HCT116 (cell line): ENCODE data around the gene ISCA2. TPM values are rescaled to one million over a fixed set of nuclear protein-coding genes. Genes with fewer than 3 reads are reported as not detected.

Experiments used
- ATAC-seq: fragments of 200-7000 bp; cut with Tn5 transposase; 2 replicates; pipeline ENCODE4 v1.9.1; 2020; ENCODE audit warnings: mild to moderate bottlenecking, moderate library complexity
- BruUV-seq: library from RNA; stranded (reverse); fragments of 400-500 nt; replicated peaks from 2 replicates; lab custom pipeline; 2021; lab: Mats Ljungman, UMichigan
- CTCF ChIA-PET: fragments of 300-600 bp; sonication (Branson Sonifier 250); formaldehyde crosslinking; loops from one replicate; lab custom pipeline; 2021; ENCODE audit warnings: antibody characterized with exemption; lab: Charles Lee
- POLR2A ChIA-PET: fragments of 300-600, 350-600 bp; sonication (Branson Sonifier 250); formaldehyde crosslinking; loops from one replicate; lab custom pipeline; 2021; ENCODE audit warnings: antibody characterized with exemption; lab: Charles Lee
- RAD21 ChIA-PET, 2 experiments: fragments of 300-600 bp; sonication (Branson Sonifier 250); formaldehyde crosslinking; loops; one replicate each; lab custom pipeline; 2023; ENCODE audit warnings: low total read pairs in 2 of 2; ENCODE audit not compliant: uncharacterized antibody in 2 of 2, unreplicated experiment in 2 of 2, low non-redundant PET in 1 of 2; lab: Charles Lee
- DNase-seq: peaks from one replicate; pipeline ENCODE4 v3.0.0-alpha.2; 2010; ENCODE audit warnings: low read depth, low spot score
- H2AFZ ChIP-seq: fragments of 200-600 bp; shearing (Covaris generic), sonication (generic); 2 replicates; pipeline ENCODE4 v1.6.1; 2017; ENCODE audit warnings: low read depth, mixed run types, mixed read lengths, antibody characterized with exemption, low read length; ENCODE audit not compliant: poor library complexity, severe bottlenecking
- H3K27ac ChIP-seq: 2 replicates; pipeline ENCODE4 v1.5.1; 2012; ENCODE audit warnings: low read depth, low read length
- H3K27me3 ChIP-seq: fragments of 200-600 bp; sonication (generic); 2 replicates; pipeline ENCODE4 v1.6.1; 2016; ENCODE audit warnings: mixed run types, low read length, mixed read lengths; ENCODE audit not compliant: insufficient read depth
- H3K36me3 ChIP-seq, 2 experiments: fragments of 200-500 bp in 1 of 2; fragments of 200-600 bp in 1 of 2; sonication (Bioruptor generic) in 1 of 2; sonication (generic) in 1 of 2; 2 replicates each; pipeline versions ENCODE4 v1.5.1 to v1.6.1; 2014 to 2016; ENCODE audit warnings: low read length in 2 of 2, inconsistent platforms in 1 of 2, mixed read lengths in 1 of 2, mixed run types in 1 of 2; ENCODE audit not compliant: insufficient read depth in 2 of 2, control insufficient read depth in 1 of 2
- H3K4me1 ChIP-seq, 2 experiments: fragments of 200-600 bp in 1 of 2; sonication (generic) in 1 of 2; 2 replicates each; pipeline versions ENCODE4 v1.5.1 to v1.6.1; 2012 to 2017; ENCODE audit warnings: low read length in 2 of 2, inconsistent platforms in 1 of 2, mild to moderate bottlenecking in 1 of 2, mixed read lengths in 1 of 2, mixed run types in 1 of 2, moderate library complexity in 1 of 2; ENCODE audit not compliant: insufficient read depth in 2 of 2, control insufficient read depth in 1 of 2
- H3K4me2 ChIP-seq: fragments of 200-600 bp; sonication (generic); 2 replicates; pipeline ENCODE4 v1.6.1; 2017; ENCODE audit warnings: mixed run types, low read length, mixed read lengths
- H3K4me3 ChIP-seq, 2 experiments: fragments of 200-600 bp in 1 of 2; sonication (generic) in 1 of 2; replicated peaks in 1 of 2; 2 replicates each; pipeline ENCODE4 v1.5.1; 2011 to 2016; ENCODE audit warnings: low read length in 2 of 2, control low read depth in 1 of 2, low read depth in 1 of 2, mild to moderate bottlenecking in 1 of 2, mixed read lengths in 1 of 2, mixed run types in 1 of 2
- H3K79me2 ChIP-seq: fragments of 200-600 bp; sonication (generic); 2 replicates; pipeline ENCODE4 v1.6.1; 2017; ENCODE audit warnings: mild to moderate bottlenecking, mixed run types, low read length, moderate library complexity, mixed read lengths; ENCODE audit not compliant: insufficient read depth
- H3K9ac ChIP-seq: fragments of 200-600 bp; sonication (generic); 2 replicates; pipeline ENCODE4 v1.6.1; 2016; ENCODE audit warnings: low read length, mixed read lengths
- H3K9me2 ChIP-seq: fragments of 200-600 bp; sonication (generic), shearing (Covaris generic); 2 replicates; pipeline ENCODE4 v1.6.1; 2017; ENCODE audit warnings: mixed run types, mild to moderate bottlenecking, moderate library complexity; ENCODE audit not compliant: insufficient read depth
- H3K9me3 ChIP-seq, 2 experiments: fragments of 200-500 bp in 1 of 2; fragments of 200-600 bp in 1 of 2; sonication (Bioruptor generic) in 1 of 2; sonication (generic) in 1 of 2; 2 replicates each; pipeline ENCODE4 v1.6.1; 2014 to 2017; ENCODE audit warnings: low read length in 2 of 2, mixed read lengths in 2 of 2, inconsistent platforms in 1 of 2, low read depth in 1 of 2, mild to moderate bottlenecking in 1 of 2, mixed run types in 1 of 2, moderate library complexity in 1 of 2; ENCODE audit not compliant: control insufficient read depth in 1 of 2, insufficient read depth in 1 of 2
- H4K20me1 ChIP-seq: fragments of 200-600 bp; sonication (generic), shearing (Covaris generic); 2 replicates; pipeline ENCODE4 v1.6.1; 2017; ENCODE audit warnings: mixed run types, mild to moderate bottlenecking, moderate library complexity; ENCODE audit not compliant: insufficient read depth
- ATF3 ChIP-seq: IDR thresholded peaks from 2 replicates; pipeline ENCODE4 v1.6.1; 2012
- CTCF ChIP-seq, 3 experiments: fragments of 200-600 bp in 1 of 3; sonication (generic) in 1 of 3; IDR thresholded peaks in 2 of 3; conservative IDR thresholded peaks in 1 of 3; 2 replicates each; pipeline ENCODE4 v1.5.1; 2012 to 2017; ENCODE audit warnings: low read depth in 2 of 3, low read length in 2 of 3, antibody characterized with exemption in 1 of 3, borderline replicate concordance in 1 of 3, control low read depth in 1 of 3, mild to moderate bottlenecking in 1 of 3, mixed read lengths in 1 of 3, mixed run types in 1 of 3, moderate library complexity in 1 of 3; ENCODE audit not compliant: insufficient read depth in 1 of 3
- EGR1 ChIP-seq: IDR thresholded peaks from 2 replicates; pipeline ENCODE4 v1.6.1; 2012; ENCODE audit warnings: low read depth
- ELF1 ChIP-seq: IDR thresholded peaks from 2 replicates; pipeline ENCODE4 v1.6.1; 2012; ENCODE audit warnings: low read depth, borderline replicate concordance
- EZH2phosphoT487 ChIP-seq: fragments of 200-600 bp; IDR thresholded peaks from 2 replicates; pipeline ENCODE4 v1.6.1; 2018; ENCODE audit warnings: antibody characterized with exemption, borderline replicate concordance
- FOSL1 ChIP-seq: IDR thresholded peaks from 2 replicates; pipeline ENCODE4 v1.6.1; 2012; ENCODE audit warnings: low read depth
- POLR2A ChIP-seq: IDR thresholded peaks from 2 replicates; pipeline ENCODE4 v1.7.0; 2011; ENCODE audit warnings: borderline replicate concordance; ENCODE audit not compliant: insufficient read depth, insufficient read length; ENCODE audit errors: extremely low read depth
- POLR2AphosphoS5 ChIP-seq: IDR thresholded peaks from 2 replicates; pipeline ENCODE4 v1.6.1; 2011; ENCODE audit warnings: mild to moderate bottlenecking, low read depth, low read length, moderate library complexity
- RAD21 ChIP-seq: IDR thresholded peaks from 2 replicates; pipeline ENCODE4 v1.6.1; 2012; ENCODE audit warnings: low read depth, mild to moderate bottlenecking
- REST ChIP-seq: IDR thresholded peaks from 2 replicates; pipeline ENCODE4 v1.6.1; 2012; ENCODE audit warnings: low read depth
- intact Hi-C: fragments of 100-400 bp; cut with micrococcal nuclease; formaldehyde crosslinking; loops from 2 replicates; pipeline ENCODE4 v1.10.0; 2022
- total RNA-seq: library from RNA; stranded (reverse); gene quantifications from one replicate; pipeline ENCODE4 v1.2.1, GENCODE V29; 2021; ENCODE audit not compliant: unreplicated experiment

The ISCA2 gene
- total RNA-seq, 1 experiment from 2014 or later = 27.5 TPM

GRCh38 chr14:74457565-74457895 is 36.0 kb upstream of the ISCA2 start:
- H3K9ac ChIP-seq = no peak overlapping the region
- no peaks in the 10 kb centered on the region for H4K20me1 ChIP-seq
- no peak overlapping the region for H3K4me3 ChIP-seq
- ATAC-seq = no peak
- ChIA-PET POLR2A (no interaction called here), RAD21 (no interaction called here), CTCF (no interaction called here)
- no peak overlapping the region for H3K4me2 ChIP-seq
- H3K9me2 ChIP-seq = no peaks in the 10 kb centered on the region
- intact Hi-C loops = no loop called here
- H3K4me1 ChIP-seq = 0 out of 4 replicates have a peak, but pooled peaks cover 0 to 3% of the 10 kb centered on the region in 2 experiments
- TF ChIP-seq RAD21 (no peak), POLR2A (no peak), ELF1 (no peak), ATF3 (no peak), FOSL1 (no peak)
- no peaks in the 10 kb centered on the region for H3K27me3 ChIP-seq
- no peak for DNase-seq
- no peaks in the 10 kb centered on the region for H3K36me3 ChIP-seq
- BruUV-seq = no TSS peak
- no peaks in the 10 kb centered on the region for H3K9me3 ChIP-seq
- no peaks in the 10 kb centered on the region for H3K79me2 ChIP-seq
- no peak overlapping the region for H3K27ac ChIP-seq
- no peak overlapping the region for H2AFZ ChIP-seq

- no peaks in the 10 kb centered on the region for H4K20me1 ChIP-seq
- H3K27me3 ChIP-seq = 0 out of 2 replicates have a peak, but pooled peaks cover 3% of the 10 kb centered on the region
- H3K36me3 ChIP-seq = no peaks in the 10 kb centered on the region
- no peaks in the 10 kb centered on the region for H3K9me2 ChIP-seq
- 0 out of 4 replicates have a peak, but pooled peaks cover 0 to 3% of the 10 kb centered on the region in 2 experiments for H3K4me1 ChIP-seq
- peak; percentile 99 for ATAC-seq
- no peaks in the 10 kb centered on the region for H3K9me3 ChIP-seq
- TF ChIP-seq FOSL1 = no peak
- TF ChIP-seq POLR2AphosphoS5 = no peak
- no peak for TF ChIP-seq EGR1
- TF ChIP-seq REST = no peak
- no peak for TF ChIP-seq EZH2phosphoT487
- peak; percentile 37; the same call in 1 of the 2 replicates for TF ChIP-seq RAD21
- peak; percentile 15 to 88 (median 78); a peak in 5 of 6 replicates for TF ChIP-seq CTCF (IDR thresholded peaks at IDR 0.05 in 2 of 3, conservative IDR thresholded peaks at IDR 0.05 in 1 of 3; ENCODE audit: borderline replicate concordance in 1 of 3, insufficient read depth in 1 of 3, low read depth in 2 of 3, low read length in 2 of 3)
- TF ChIP-seq, all 23 proteins: peak for 2
- peak overlapping the region; percentile 45 for H2AFZ ChIP-seq
- H3K27ac ChIP-seq = no peak overlapping the region
- H3K4me2 ChIP-seq = no peak overlapping the region
- no peaks in the 10 kb centered on the region for H3K79me2 ChIP-seq
- no peak overlapping the region for H3K9ac ChIP-seq
- intact Hi-C loops = no loop called here
- no peak for DNase-seq
- no peak overlapping the region for H3K4me3 ChIP-seq
- ChIA-PET POLR2A (no interaction called here), RAD21 (no interaction called here), CTCF (no interaction called here)
- no TSS peak for BruUV-seq
Measured at GRCh38 chr14:74459289-74459946, 34.1 kb upstream of the ISCA2 start.
